ENCODE data around the gene CCDC38.

CCDC38 gene

DNA sequence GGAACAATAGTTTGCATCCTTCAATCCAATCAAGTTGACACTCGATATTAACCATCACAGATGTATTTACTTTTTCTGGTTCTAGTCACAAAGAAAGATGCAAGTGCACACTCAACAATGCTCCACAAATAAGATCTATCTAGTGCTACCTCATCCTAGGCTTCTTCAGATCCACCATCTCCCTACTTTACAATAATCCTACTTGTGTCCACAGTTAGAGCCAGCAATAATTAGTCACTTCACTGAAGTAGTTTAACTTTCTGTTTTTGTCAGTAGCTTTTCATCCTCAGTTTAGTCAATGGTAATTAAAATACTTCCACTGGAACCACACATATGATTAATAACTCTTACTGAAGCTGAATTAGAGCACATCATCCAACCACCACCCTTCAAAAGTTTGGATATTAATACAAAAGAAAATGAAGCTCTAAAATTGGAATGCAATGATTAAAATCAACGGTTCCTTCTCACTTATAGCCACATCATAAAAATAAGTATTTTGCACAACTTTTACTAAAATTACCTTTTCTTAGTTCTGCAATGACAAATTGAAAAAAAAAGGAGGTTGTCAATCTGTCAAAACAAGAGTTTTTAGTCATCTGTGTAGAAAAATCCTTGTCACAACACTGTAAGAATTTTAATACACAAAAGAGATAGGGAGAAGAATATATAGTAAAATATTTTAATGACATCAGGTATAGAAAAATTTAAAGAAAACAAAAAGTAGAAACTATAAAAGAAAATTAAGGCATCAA, 111.9 kb downstream of the CCDC38 start:
- no peak for DNase-seq

GRCh38 chr12:95829395-95829794, 113.0 kb downstream of the CCDC38 start:
- DNase-seq: no peak

- peak; percentile 15 for DNase-seq
These were observed 122.2 kb downstream of the CCDC38 start for GRCh38 chr12:95820096-95820703.
